Measurements from ENCODE around the gene DCAF6. TPM values are rescaled to one million over a fixed set of nuclear protein-coding genes. Genes with fewer than 3 reads are reported as not detected.
A peak's percentile ranks its signal among the peaks of the same experiment; 100 is the strongest.
"Not testable (repeated sequence)": the region's sequence is repeated elsewhere in the genome, so short reads cannot be mapped to it uniquely, and the experiment has no call there.

DCAF6 gene, protein sequence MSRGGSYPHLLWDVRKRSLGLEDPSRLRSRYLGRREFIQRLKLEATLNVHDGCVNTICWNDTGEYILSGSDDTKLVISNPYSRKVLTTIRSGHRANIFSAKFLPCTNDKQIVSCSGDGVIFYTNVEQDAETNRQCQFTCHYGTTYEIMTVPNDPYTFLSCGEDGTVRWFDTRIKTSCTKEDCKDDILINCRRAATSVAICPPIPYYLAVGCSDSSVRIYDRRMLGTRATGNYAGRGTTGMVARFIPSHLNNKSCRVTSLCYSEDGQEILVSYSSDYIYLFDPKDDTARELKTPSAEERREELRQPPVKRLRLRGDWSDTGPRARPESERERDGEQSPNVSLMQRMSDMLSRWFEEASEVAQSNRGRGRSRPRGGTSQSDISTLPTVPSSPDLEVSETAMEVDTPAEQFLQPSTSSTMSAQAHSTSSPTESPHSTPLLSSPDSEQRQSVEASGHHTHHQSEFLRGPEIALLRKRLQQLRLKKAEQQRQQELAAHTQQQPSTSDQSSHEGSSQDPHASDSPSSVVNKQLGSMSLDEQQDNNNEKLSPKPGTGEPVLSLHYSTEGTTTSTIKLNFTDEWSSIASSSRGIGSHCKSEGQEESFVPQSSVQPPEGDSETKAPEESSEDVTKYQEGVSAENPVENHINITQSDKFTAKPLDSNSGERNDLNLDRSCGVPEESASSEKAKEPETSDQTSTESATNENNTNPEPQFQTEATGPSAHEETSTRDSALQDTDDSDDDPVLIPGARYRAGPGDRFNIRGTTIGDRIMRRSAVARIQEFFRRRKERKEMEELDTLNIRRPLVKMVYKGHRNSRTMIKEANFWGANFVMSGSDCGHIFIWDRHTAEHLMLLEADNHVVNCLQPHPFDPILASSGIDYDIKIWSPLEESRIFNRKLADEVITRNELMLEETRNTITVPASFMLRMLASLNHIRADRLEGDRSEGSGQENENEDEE
- total RNA-seq = 10 to 100 TPM; 26.4 to 27.1 TPM

- POLR2A ChIA-PET = interaction anchor here (0.6 to 4.4 kb wide), 41 partner anchors 9 to 1772 kb away, joined by 3 to 67 read pairs (median 4); partner anchors contain the start of genes ADCY10, MPZL1, POGK and POU2F1
- Mint-ChIP-seq H3K27me3 (no peaks in the 10 kb centered on the region), H3K27ac (peak within 1 kb of the TSS; percentile 93), H3K9me3 (no peaks in the 10 kb centered on the region), H3K4me1 (peaks cover 34% of the 10 kb centered on the region), H3K4me3 (peak within 1 kb of the TSS; percentile 88), H3K36me3 (ENCODE audit: low read depth) (no peaks in the 10 kb centered on the region)
- peak; percentile 97 for DNase-seq
- CTCF ChIA-PET = interaction anchor here (1.8 to 4.3 kb wide), 3 partner anchors 146 to 716 kb away, joined by 6 to 27 read pairs (median 21); partner anchors contain the start of gene POU2F1
These were observed at the start of gene DCAF6 for GRCh38 chr1:167936068-167936929. Gene DCAF6, plus strand, starts transcription at chr1:167936683. Its CDS starts 229 bp downstream, at chr1:167936912.

- H3K9me3 Mint-ChIP-seq; CTCF ChIA-PET; H3K36me3 Mint-ChIP-seq (ENCODE audit: low read depth); H3K27me3 Mint-ChIP-seq; POLR2A ChIA-PET; H3K27ac Mint-ChIP-seq; H3K4me3 Mint-ChIP-seq; H3K4me1 Mint-ChIP-seq; DNase-seq: not testable (repeated sequence)
These were observed 49.3 kb upstream of the DCAF6 start for GRCh38 chr1:167887187-167887586.

GRCh38 chr1:167890400-167890799 is 46.1 kb upstream of the DCAF6 start:
- ChIA-PET POLR2A (no interaction called here), CTCF (no interaction called here)
- Mint-ChIP-seq H3K4me3 (no peak overlapping the region), H3K27me3 (peaks cover 9% of the 10 kb centered on the region), H3K9me3 (peaks cover 2% of the 10 kb centered on the region), H3K36me3 (ENCODE audit: low read depth) (no peaks in the 10 kb centered on the region), H3K27ac (no peak overlapping the region), H3K4me1 (no peaks in the 10 kb centered on the region)
- no peak for DNase-seq

DNA sequence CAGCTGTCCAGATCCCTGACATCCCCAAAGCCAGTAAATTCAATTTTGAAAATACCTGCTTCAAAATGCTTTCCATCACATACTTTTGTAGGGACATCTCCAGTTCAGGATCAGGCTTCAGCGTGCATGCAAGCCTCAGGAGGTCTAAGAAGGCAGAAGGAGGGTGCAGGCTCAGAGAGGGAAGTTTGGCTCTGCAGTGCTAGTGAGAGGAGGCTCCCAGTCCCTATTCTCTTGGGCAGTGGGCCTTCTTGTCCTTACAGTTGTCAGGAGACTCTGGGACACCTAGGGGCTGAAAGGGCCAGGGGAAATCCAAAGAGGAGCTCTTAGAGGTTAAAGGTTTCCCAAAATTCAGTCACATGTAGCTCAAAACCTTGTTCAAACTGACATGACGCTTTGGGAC is 42.7 kb upstream of the DCAF6 start:
- H3K27me3 Mint-ChIP-seq = peaks cover 7% of the 10 kb centered on the region
- DNase-seq = no peak
- ChIA-PET POLR2A (no interaction called here), CTCF (no interaction called here)
- no peaks in the 10 kb centered on the region for H3K36me3 Mint-ChIP-seq (ENCODE audit: low read depth)
- no peaks in the 10 kb centered on the region for H3K4me1 Mint-ChIP-seq
- no peak overlapping the region for H3K27ac Mint-ChIP-seq
- H3K4me3 Mint-ChIP-seq = no peak overlapping the region
- H3K9me3 Mint-ChIP-seq = no peaks in the 10 kb centered on the region

- ChIA-PET CTCF (no interaction called here), POLR2A (interaction anchor here (0.5 kb wide), 1 partner anchor 72 kb away, joined by 4 read pairs; no protein-coding TSS in a partner anchor)
- Mint-ChIP-seq H3K4me1 (no peaks in the 10 kb centered on the region), H3K36me3 (ENCODE audit: low read depth) (no peaks in the 10 kb centered on the region), H3K27ac (no peak overlapping the region), H3K27me3 (peaks cover 2% of the 10 kb centered on the region), H3K9me3 (no peaks in the 10 kb centered on the region), H3K4me3 (no peak overlapping the region)
- no peak for DNase-seq
These were observed 37.8 kb upstream of the DCAF6 start for GRCh38 chr1:167898578-167899222.

GRCh38 chr1:167899253-167899681 is 37.2 kb upstream of the DCAF6 start:
- peaks cover 2% of the 10 kb centered on the region for H3K27me3 Mint-ChIP-seq
- no peak for DNase-seq
- no peak overlapping the region for H3K4me3 Mint-ChIP-seq
- H3K9me3 Mint-ChIP-seq = no peaks in the 10 kb centered on the region
- H3K4me1 Mint-ChIP-seq = no peaks in the 10 kb centered on the region
- H3K36me3 Mint-ChIP-seq (ENCODE audit: low read depth) = no peaks in the 10 kb centered on the region
- ChIA-PET POLR2A (interaction anchor here (0.5 to 1.2 kb wide), 2 partner anchors 36 to 73 kb away, joined by 3 to 4 read pairs; no protein-coding TSS in a partner anchor), CTCF (interaction anchor here (1.0 kb wide), 1 partner anchor 11 kb away, joined by 3 read pairs; no protein-coding TSS in a partner anchor)
- no peak overlapping the region for H3K27ac Mint-ChIP-seq

- CTCF ChIA-PET = no interaction called here
These were observed 35.6 kb upstream of the DCAF6 start for GRCh38 chr1:167900907-167901306.

DNA sequence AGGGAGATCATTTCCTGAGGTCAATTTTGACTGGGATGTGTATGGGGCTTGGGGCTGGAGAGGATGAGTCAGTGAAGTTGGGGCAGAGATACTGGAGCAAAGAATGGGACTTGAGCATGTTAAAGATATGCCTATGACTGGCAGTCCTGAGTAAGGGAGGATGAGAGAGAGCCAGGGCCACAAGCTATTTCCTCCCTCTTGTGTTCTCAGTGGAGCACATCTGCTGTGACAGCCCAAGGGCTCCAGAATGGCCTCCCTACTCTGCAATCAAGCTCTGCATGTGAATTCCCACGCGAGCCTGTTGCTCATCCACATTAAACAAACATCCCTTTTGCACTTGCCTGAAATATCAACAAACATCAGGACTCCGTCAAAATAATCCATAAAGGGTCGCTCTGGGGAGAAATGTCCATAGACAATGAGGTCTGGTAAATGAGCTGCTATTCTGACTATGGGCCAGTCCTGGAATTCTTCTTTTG is 31.8 kb upstream of the DCAF6 start:
- ChIA-PET POLR2A (no interaction called here), CTCF (interaction anchor here (1.2 kb wide), 1 partner anchor 177 kb away, joined by 3 read pairs; no protein-coding TSS in a partner anchor)
- Mint-ChIP-seq H3K4me3 (no peak overlapping the region), H3K4me1 (no peaks in the 10 kb centered on the region), H3K9me3 (peaks cover 3% of the 10 kb centered on the region), H3K36me3 (ENCODE audit: low read depth) (no peaks in the 10 kb centered on the region), H3K27ac (no peak overlapping the region), H3K27me3 (no peaks in the 10 kb centered on the region)
- DNase-seq = no peak

More at GRCh38 chr1:167900907-167901306, 35.6 kb upstream of the DCAF6 start:
- Mint-ChIP-seq H3K36me3 (ENCODE audit: low read depth) (no peaks in the 10 kb centered on the region), H3K4me3 (no peak overlapping the region), H3K27me3 (no peaks in the 10 kb centered on the region), H3K27ac (no peak overlapping the region), H3K4me1 (no peaks in the 10 kb centered on the region), H3K9me3 (no peaks in the 10 kb centered on the region)
- POLR2A ChIA-PET = no interaction called here
- no peak for DNase-seq

DNA sequence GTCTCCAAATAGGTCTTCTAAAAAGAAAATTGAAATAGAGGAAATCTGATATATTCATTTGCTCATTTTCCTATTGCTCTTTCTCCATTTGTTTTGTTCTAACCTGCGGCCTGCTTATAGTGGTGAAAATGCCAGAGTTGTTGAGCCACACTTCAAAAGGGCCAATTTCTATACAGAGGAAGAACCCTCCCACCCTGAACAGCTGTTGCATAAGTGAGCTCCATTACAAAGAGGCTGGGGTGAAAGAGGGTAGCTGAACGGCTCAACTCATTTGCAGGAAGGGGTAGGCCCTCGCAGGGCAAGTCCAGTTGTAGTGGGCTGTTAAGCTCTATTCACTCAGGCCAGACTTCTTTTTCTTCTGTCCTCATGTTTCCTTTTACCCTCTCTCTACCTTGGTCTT is 31.3 kb upstream of the DCAF6 start:
- Mint-ChIP-seq H3K4me3 (no peak overlapping the region), H3K4me1 (no peaks in the 10 kb centered on the region), H3K36me3 (ENCODE audit: low read depth) (peaks cover 3% of the 10 kb centered on the region), H3K9me3 (peaks cover 7% of the 10 kb centered on the region), H3K27ac (no peak overlapping the region), H3K27me3 (peaks cover 4% of the 10 kb centered on the region)
- no peak for DNase-seq
- ChIA-PET POLR2A (no interaction called here), CTCF (interaction anchor here (1.2 kb wide), 1 partner anchor 177 kb away, joined by 3 read pairs; no protein-coding TSS in a partner anchor)

DNA sequence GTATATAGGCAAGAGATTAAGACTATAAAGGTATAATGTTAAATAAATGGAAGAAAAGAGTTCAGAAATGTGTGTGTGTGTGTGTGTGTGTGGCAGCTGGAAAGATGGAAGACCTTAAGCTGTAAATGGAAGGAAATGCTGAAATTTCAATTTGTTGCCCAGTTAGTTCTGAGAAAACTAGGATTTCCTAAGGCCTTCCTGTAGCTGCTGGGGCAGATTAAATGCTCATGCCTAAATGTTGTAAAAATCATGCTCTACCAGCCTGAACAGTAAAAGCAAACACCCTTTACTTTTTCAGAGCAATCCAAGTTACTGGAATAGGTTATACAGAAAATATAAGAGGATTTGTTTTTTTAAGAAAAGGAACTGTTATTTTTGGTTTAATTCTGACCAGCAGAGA is 30.8 kb upstream of the DCAF6 start:
- H3K4me1 Mint-ChIP-seq = no peaks in the 10 kb centered on the region
- peaks cover 7% of the 10 kb centered on the region for H3K27me3 Mint-ChIP-seq
- POLR2A ChIA-PET = no interaction called here
- H3K36me3 Mint-ChIP-seq (ENCODE audit: low read depth) = peaks cover 5% of the 10 kb centered on the region
- peaks cover 9% of the 10 kb centered on the region for H3K9me3 Mint-ChIP-seq
- no peak for DNase-seq
- CTCF ChIA-PET = interaction anchor here (1.2 kb wide), 1 partner anchor 176 kb away, joined by 3 read pairs; no protein-coding TSS in a partner anchor
- no peak overlapping the region for H3K27ac Mint-ChIP-seq
- no peak overlapping the region for H3K4me3 Mint-ChIP-seq

- ChIA-PET POLR2A (interaction anchor here (0.9 kb wide), 1 partner anchor 27 kb away, joined by 3 read pairs; the partner anchor contains the start of gene MPC2), CTCF (interaction anchor here (1.2 kb wide), 1 partner anchor 173 kb away, joined by 4 read pairs; no protein-coding TSS in a partner anchor)
- Mint-ChIP-seq H3K27ac (no peak overlapping the region), H3K9me3 (peaks cover 14% of the 10 kb centered on the region), H3K4me3 (no peak overlapping the region), H3K36me3 (ENCODE audit: low read depth) (peaks cover 5% of the 10 kb centered on the region), H3K27me3 (peaks cover 7% of the 10 kb centered on the region), H3K4me1 (no peaks in the 10 kb centered on the region)
- DNase-seq = no peak
These were observed 26.7 kb upstream of the DCAF6 start for GRCh38 chr1:167909691-167910180.

Measured in activated CD4-positive, alpha-beta memory T cell treated with anti-CD3 and anti-CD28 coated beads, Interleukin-2, amount 10 ng/mL, durations not matched to agents 7 days and 5 days (primary cell).